Left lung (tissue), 10 donors: Measurements from ENCODE around the gene DMD. TPM values are rescaled to one million over a fixed set of nuclear protein-coding genes. Genes with fewer than 3 reads are reported as not detected.
"Not testable (repeated sequence)": the region's sequence is repeated elsewhere in the genome, so short reads cannot be mapped to it uniquely, and the experiment has no call there.

ENCODE experiments used
- ATAC-seq: fragments of 200-7000 bp; cut with Tn5 transposase; one replicate; pipeline ENCODE4 v1.9.1; 2020; ENCODE audit warnings: moderate library complexity
- DNase-seq, 4 donors: peaks; one replicate each; pipeline ENCODE4 v3.0.0-alpha.2; 2013 to 2020
- H3K27ac ChIP-seq, 2 donors: fragments of 200-600 bp; sonication (generic) in 1 of 2; one replicate each; pipeline versions ENCODE4 v1.5.0 to v1.8.0; 2020 to 2021
- H3K27me3 ChIP-seq, 2 donors: fragments of 200-600 bp; sonication (generic) in 1 of 2; one replicate each; pipeline versions ENCODE4 v1.5.0 to v1.8.0; 2020 to 2021
- H3K36me3 ChIP-seq, 2 donors: fragments of 200-600 bp; sonication (generic) in 1 of 2; one replicate each; pipeline versions ENCODE4 v1.5.0 to v1.8.0; 2020 to 2021
- H3K4me1 ChIP-seq, 2 donors: fragments of 200-600 bp; one replicate each; pipeline ENCODE4 v1.8.0; 2021
- H3K4me3 ChIP-seq, 2 donors: fragments of 200-600 bp; sonication (generic) in 1 of 2; one replicate each; pipeline versions ENCODE4 v1.5.0 to v1.8.0; 2020 to 2021; ENCODE audit warnings: mild to moderate bottlenecking in 1 of 2
- H3K9me3 ChIP-seq, 2 donors: fragments of 200-600 bp; sonication (generic) in 1 of 2; one replicate each; pipeline versions ENCODE4 v1.5.0 to v1.8.0; 2020 to 2021
- CTCF ChIP-seq, 2 donors: fragments of 200-600 bp; sonication (generic) in 1 of 2; IDR thresholded peaks; one replicate each; pipeline versions ENCODE4 v1.5.0 to v1.8.0; 2021; ENCODE audit warnings: antibody characterized with exemption in 2 of 2
- intact Hi-C, 2 donors: fragments of 100-400 bp; cut with DNase I; formaldehyde crosslinking; loops; one replicate each; pipeline versions ENCODE4 v1.11.2 to v1.14.2; 2022
- polyA plus RNA-seq, 6 donors: library from polyadenylated mRNA; unstranded; fragments of 120-200 nt; gene quantifications; one replicate each; pipeline ENCODE4 v1.2.1, GENCODE V29; 2013; ENCODE audit not compliant: insufficient read length in 6 of 6
- total RNA-seq, 2 donors: library from RNA; stranded (reverse); fragmentation: NEBNext Ultra II Directional; extraction: Animal tissue kit (Norgen Biotek cat#: 25700); gene quantifications; one replicate each; pipeline ENCODE4 v1.2.1, GENCODE V29; 2021
- donor health status: DM: no; HTN: yes; CAD: no.
- donor health status: DM: no; HTN: no; CAD: no.

Gene DMD
- total and polyA plus RNA-seq, 8 donors: 16.6 to 68.8 (median 54.0) TPM

- H3K27me3 ChIP-seq: no peaks in the 10 kb centered on the region
- DNase-seq (no peak), ATAC-seq (no peak)
- no peaks in the 10 kb centered on the region for H3K4me1 ChIP-seq
- H3K9me3 ChIP-seq: no peaks in the 10 kb centered on the region
- intact Hi-C loops: no loop called here
- no peak for TF ChIP-seq CTCF (IDR thresholded peaks at IDR 0.05)
- no peak overlapping the region for H3K4me3 ChIP-seq
- no peak overlapping the region for H3K27ac ChIP-seq
- H3K36me3 ChIP-seq: no peaks in the 10 kb centered on the region
These were observed 1723.4 kb downstream of the DMD start for GRCh38 chrX:31487951-31488350.

GRCh38 chrX:31483336-31483735 is 1728.0 kb downstream of the DMD start:
- Histone ChIP-seq H3K4me1 (no peaks in the 10 kb centered on the region), H3K4me3 (no peak overlapping the region), H3K9me3 (no peaks in the 10 kb centered on the region), H3K27me3 (no peaks in the 10 kb centered on the region), H3K27ac (no peak overlapping the region), H3K36me3 (no peaks in the 10 kb centered on the region)
- DNase-seq (no peak), ATAC-seq (no peak)
- TF ChIP-seq CTCF (IDR thresholded peaks at IDR 0.05): no peak
- intact Hi-C loops: no loop called here

- no peak for DNase-seq
- H3K27me3 ChIP-seq: no peaks in the 10 kb centered on the region
- no peak overlapping the region for H3K27ac ChIP-seq
- intact Hi-C loops: no loop called here
- H3K36me3 ChIP-seq: no peaks in the 10 kb centered on the region
- ATAC-seq: no peak
- TF ChIP-seq CTCF (IDR thresholded peaks at IDR 0.05): no peak
- no peaks in the 10 kb centered on the region for H3K4me1 ChIP-seq
- no peaks in the 10 kb centered on the region for H3K9me3 ChIP-seq
- no peak overlapping the region for H3K4me3 ChIP-seq
These were observed 1730.7 kb downstream of the DMD start for GRCh38 chrX:31480696-31481095.

GRCh38 chrX:31471229-31471628 is 1740.1 kb downstream of the DMD start:
- intact Hi-C loops: no loop called here
- no peaks in the 10 kb centered on the region for H3K9me3 ChIP-seq
- no peak overlapping the region for H3K4me3 ChIP-seq
- no peaks in the 10 kb centered on the region for H3K4me1 ChIP-seq
- H3K36me3 ChIP-seq: no peaks in the 10 kb centered on the region
- no peak overlapping the region for H3K27ac ChIP-seq
- ATAC-seq: no peak
- no peaks in the 10 kb centered on the region for H3K27me3 ChIP-seq
- no peak for DNase-seq
- no peak for TF ChIP-seq CTCF (IDR thresholded peaks at IDR 0.05)

- intact Hi-C loops, H3K27me3 ChIP-seq, H3K4me3 ChIP-seq, H3K9me3 ChIP-seq, H3K36me3 ChIP-seq, H3K4me1 ChIP-seq, H3K27ac ChIP-seq: not testable (repeated sequence)
- DNase-seq: peak in 1 of 4 donors; percentile 40
- ATAC-seq: peak; percentile 79
These were observed 1740.6 kb downstream of the DMD start for GRCh38 chrX:31470753-31471152.

- no peak overlapping the region for H3K27ac ChIP-seq
- H3K4me1 ChIP-seq: no peaks in the 10 kb centered on the region
- H3K27me3 ChIP-seq: no peaks in the 10 kb centered on the region
- ATAC-seq: no peak
- no peak overlapping the region for H3K4me3 ChIP-seq
- TF ChIP-seq CTCF (IDR thresholded peaks at IDR 0.05): no peak
- DNase-seq: peak in 2 of 4 donors; percentile 12 to 13
- no peaks in the 10 kb centered on the region for H3K9me3 ChIP-seq
- H3K36me3 ChIP-seq: no peaks in the 10 kb centered on the region
- intact Hi-C loops: no loop called here
These were observed 1746.9 kb downstream of the DMD start for GRCh38 chrX:31464306-31464915.
